ENCODE results near the gene ZNF668.
"Not testable (repeated sequence)": the region's sequence is repeated elsewhere in the genome, so short reads cannot be mapped to it uniquely, and the experiment has no call there.

Gene ZNF668

GRCh38 chr16:31055613-31056012 is 18.4 kb downstream of the ZNF668 start:
- DNase-seq, result no peak

GRCh38 chr16:31052114-31052513 is 21.9 kb downstream of the ZNF668 start:
- no peak for DNase-seq

DNA sequence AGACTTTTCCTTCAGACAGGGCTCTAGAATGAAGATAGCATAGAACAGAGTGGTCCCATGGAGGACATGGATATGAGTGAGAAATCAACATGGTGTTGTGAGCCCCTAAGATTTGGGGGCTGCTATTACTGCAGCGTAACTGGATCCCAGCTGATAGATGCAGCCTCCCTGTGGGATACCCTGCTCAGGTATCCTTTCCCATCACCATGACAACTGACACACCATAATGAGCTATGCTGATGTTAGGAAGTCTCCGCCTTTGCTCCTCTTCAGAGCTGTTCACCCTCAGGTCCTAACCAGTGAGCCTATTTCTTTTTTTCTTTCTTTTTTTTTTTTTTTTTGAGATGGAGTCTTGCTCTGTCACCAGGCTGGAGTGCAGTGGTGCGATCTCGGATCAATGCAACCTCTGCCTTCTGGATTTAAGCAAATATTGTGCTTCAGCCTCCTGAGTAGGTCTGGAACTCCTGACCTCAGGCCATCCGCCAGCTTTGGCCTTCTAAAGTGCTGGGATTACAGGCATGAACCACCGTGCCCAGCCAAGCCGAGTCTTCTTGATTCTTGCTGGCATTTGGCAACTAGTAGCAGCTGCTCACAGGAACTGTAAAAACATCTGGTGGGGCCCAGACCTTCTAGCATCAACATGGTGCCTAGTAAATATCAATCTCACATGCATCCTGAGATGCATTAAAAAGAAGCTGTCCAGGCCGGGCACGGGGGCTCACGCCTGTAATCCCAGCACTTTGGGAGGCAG is 23.6 kb downstream of the ZNF668 start:
- no peak for DNase-seq

GRCh38 chr16:31043898-31044481 is 30.1 kb downstream of the ZNF668 start:
- DNase-seq, result no peak

DNA sequence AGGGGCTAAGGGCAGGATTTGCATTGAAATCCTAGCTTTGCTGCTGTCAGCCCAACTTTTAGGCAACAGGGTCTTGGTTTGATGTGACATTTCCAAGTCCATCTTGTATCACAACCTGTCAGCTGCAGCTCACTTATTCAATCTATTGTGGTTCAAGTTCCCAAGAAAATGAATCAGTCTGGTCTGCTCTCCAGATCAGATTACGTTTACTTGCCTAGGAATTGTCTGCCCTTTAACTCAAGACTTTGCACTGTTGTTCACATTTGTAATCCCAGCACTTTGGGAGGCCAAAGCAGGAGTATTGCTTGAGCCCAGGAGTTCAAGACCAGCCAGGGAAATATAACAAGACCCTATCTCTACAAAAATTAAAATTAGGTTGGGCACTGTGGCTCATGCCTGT is 30.7 kb downstream of the ZNF668 start:
- DNase-seq, result no peak

- DNase-seq, result no peak
Measured at GRCh38 chr16:31042866-31043265, 31.2 kb downstream of the ZNF668 start.

DNA sequence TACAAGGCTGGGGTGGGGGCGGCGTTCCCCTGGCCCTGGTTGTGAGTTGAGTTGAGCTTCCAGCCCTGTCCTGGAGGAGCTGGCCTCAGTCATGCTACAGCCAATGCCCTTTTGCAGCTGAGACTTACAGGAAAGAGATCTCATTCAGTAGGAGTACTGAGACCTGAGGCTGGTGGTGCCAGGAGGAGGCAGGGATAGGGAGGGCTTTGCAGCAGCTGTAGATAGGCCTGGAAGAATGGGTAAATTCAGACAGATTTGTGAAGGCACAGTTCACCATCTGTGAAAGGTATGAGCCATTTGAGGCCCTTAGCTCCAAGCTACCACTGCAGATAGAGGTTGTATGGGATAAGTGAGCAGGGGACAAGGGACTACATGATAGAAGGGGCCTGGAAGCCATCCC is 35.0 kb downstream of the ZNF668 start:
- DNase-seq, result no peak

- no peak for DNase-seq
Measured at GRCh38 chr16:31036691-31037090, 37.3 kb downstream of the ZNF668 start.

- peak; percentile 92 for DNase-seq
Measured at GRCh38 chr16:31033709-31034492, 40.1 kb downstream of the ZNF668 start.

DNA sequence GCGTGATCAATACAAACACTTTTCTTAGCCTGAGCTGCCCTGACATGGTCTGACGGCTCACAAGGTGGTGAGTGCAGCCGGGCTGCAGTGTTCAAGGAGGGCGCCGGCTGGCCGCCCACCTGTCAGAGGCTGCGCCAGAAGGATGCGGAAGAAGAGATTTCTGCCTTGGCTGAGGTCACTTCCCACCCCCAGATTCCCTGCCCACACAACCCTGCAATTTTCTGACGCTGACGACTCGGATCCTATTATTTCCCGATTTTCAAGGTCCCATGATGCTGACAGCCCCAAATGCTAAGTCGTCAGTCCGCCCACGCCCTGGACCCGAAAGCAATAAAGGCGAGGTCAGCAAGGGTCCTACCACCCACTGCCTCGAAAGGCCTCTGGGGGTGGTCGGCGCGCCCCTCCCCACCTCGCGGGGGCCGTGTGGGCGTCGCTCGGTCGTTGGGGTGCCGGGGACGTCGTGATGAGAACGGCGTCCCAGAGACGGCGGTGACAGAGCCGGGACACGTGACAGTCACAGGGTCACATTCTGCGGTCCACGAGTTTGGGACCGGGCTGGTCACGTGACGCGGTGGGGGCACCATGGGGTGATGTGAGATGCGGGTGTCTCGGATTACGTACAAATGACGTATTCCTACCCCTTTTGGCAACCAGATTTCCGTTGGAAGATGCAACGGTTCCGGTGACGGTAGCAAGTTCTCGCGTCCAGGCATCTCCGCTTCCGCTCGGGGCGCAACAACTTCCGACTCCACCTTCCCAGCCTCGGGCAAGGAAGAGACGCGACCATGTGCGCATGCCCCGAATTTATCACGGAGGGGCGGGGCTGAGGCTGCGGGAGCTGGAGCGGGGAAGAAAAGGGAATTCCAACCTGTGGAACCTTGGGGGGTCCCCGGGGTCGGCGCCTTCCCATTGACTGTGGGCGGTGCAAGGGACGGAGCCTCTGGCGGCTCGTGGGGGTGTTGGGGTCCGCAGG is 41.0 kb downstream of the ZNF668 start, which contains the start of gene STX4:
TSS of gene STX4 (plus strand) at position 823 of the 973 bp plus-strand sequence. CDS start 248 bp downstream, outside the sequence.
- DNase-seq, result peak; percentile 98

GRCh38 chr16:31031276-31031675 is 42.8 kb downstream of the ZNF668 start:
- DNase-seq, result no peak

DNA sequence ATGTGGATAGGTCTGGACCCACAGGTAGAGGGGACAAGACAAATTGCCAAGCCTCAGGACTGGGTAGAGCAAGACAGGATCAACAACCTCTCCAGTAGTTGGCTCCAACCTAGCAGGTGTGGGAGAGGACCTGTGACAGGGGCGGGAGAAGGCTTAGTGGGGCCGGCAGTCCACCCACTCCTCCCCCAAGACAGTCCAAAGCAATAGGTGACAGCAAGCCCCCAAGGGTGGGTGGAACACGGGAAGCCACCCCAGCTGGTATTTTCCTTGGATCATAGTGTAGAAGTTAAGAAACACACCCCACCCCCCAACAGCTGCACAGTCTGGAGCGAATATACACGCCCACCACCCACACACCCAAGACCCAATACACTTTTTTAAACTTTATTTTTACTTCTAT is 44.8 kb downstream of the ZNF668 start:
- DNase-seq, result no peak

GRCh38 chr16:31025339-31025738 is 48.7 kb downstream of the ZNF668 start:
- DNase-seq, result no peak

DNA sequence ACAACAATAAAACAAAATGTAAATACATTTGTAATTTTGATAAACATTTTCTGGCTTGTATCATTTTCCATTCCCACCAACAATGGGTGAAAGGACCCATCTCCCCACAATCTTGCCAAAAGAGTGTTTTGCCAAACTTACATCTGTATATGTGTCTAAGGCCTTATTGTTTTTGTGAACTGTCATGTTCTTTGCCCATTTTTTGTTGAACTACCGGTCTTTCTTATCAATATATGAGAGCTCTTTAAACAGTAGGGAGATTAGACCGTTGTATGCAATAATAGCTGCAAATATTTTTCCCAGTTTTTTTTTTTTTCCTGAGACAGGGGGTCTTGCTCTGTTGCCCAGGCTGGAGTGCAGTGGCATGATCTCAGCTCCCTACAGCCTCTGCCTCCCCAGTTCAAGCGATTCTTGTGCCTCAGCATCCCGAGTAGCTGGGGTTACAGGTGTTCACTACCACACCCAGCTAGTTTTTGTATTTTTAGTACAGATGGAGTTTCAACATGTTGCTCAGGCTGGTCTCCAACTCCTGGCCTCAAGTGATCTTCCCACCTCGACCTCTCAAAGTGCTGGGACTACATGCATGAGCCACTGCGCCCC is 50.3 kb downstream of the ZNF668 start:
- DNase-seq, result no peak

DNA sequence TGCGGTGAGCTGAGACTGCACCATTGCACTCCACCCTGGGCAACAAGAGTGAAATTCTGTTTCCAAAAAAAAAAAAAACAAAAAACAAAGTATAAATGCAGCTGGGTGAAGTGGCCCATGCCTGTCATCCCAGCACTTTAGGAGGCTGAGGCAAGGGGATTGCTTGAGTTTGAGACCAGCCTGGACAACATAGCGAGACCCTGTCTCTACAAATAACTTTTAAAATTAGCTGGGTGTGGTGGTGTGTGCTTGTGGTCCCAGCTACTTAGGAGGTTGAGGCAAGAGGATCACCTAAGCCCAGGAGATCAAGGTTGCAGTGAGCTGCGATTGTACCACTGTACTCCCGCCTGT is 50.8 kb downstream of the ZNF668 start:
- no peak for DNase-seq

GRCh38 chr16:31022544-31023251 is 51.3 kb downstream of the ZNF668 start:
- no peak for DNase-seq

GRCh38 chr16:31020536-31020935 is 53.5 kb downstream of the ZNF668 start:
- no peak for DNase-seq

- not testable (repeated sequence) for DNase-seq
Measured at GRCh38 chr16:31017756-31018155, 56.3 kb downstream of the ZNF668 start.

GRCh38 chr16:31016018-31016417 is 58.0 kb downstream of the ZNF668 start:
- DNase-seq, result no peak

- not testable (repeated sequence) for DNase-seq
Measured at GRCh38 chr16:31013292-31013691, 60.7 kb downstream of the ZNF668 start.

DNA sequence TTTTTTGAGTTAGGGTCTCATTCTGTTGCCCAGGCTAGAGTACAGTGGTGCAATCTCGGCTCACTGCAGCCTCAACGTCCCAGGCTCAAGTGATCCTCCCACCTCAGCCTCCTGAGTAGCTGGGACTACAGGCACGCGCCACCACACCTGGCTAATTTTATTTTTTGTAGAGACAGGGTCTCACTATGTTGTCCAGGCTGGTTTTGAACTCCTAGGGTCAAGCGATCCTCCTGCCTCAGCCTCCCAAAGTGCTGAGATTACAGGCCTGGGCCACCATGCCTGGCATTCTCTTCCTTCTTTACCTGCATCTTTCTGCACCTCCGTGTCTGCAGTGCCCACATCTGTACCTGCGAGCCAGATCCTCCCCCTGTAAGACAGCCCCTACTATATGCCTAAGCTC is 62.2 kb downstream of the ZNF668 start:
- DNase-seq, result not testable (repeated sequence)

Data from CD4-positive, alpha-beta T cell treated with Interleukin-6 for 4 hours (primary cell).